ENCODE results near the gene COL20A1. TPM values are rescaled to one million over a fixed set of nuclear protein-coding genes. Genes with fewer than 3 reads are reported as not detected.

COL20A1 gene
- not detected for total RNA-seq
- long read RNA-seq, result 0 reads

DNA sequence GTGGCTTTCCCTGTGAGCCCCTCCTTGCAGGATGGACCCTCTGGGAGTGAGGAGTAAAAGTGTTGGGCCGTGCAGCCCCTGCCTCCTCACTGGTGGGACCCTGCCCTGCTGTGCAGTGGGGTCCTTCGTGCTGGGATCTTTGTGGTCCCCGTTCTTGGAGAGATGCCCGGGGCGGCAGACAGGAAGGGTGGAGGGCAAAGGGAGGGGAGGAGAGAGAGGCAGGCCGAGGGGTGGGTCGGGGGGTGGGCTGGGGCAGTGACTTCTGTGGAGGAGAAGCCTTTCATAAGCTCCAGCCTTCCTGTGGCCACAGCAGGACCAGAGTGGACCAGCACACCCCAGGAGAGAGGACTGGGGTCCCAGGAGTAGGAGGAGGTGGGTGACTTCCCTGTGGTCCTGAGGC is at the start of gene COL20A1:
COL20A1 (plus strand) TSS at position 283 of the 400 bp plus-strand sequence. CDS start 1,922 bp downstream, outside the sequence.
- intact Hi-C loops (cut with DNase I), result no loop called here
- ATAC-seq (no peak), DNase-seq (no peak)
- WGBS (ENCODE audit: insufficient coverage, low coverage, low lambda C conversion rate, missing lambda C conversion rate), result 33% methylated on average over 5 of the region's 7 CpGs
- no peaks in the 10 kb centered on the region for H3K4me1 ChIP-seq
- H3K36me3 ChIP-seq, result no peaks in the 10 kb centered on the region
- TF ChIP-seq, protein P1, sequence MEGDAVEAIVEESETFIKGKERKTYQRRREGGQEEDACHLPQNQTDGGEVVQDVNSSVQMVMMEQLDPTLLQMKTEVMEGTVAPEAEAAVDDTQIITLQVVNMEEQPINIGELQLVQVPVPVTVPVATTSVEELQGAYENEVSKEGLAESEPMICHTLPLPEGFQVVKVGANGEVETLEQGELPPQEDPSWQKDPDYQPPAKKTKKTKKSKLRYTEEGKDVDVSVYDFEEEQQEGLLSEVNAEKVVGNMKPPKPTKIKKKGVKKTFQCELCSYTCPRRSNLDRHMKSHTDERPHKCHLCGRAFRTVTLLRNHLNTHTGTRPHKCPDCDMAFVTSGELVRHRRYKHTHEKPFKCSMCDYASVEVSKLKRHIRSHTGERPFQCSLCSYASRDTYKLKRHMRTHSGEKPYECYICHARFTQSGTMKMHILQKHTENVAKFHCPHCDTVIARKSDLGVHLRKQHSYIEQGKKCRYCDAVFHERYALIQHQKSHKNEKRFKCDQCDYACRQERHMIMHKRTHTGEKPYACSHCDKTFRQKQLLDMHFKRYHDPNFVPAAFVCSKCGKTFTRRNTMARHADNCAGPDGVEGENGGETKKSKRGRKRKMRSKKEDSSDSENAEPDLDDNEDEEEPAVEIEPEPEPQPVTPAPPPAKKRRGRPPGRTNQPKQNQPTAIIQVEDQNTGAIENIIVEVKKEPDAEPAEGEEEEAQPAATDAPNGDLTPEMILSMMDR (IDR thresholded peaks at IDR 0.05), result no peak
- no peak for TF ChIP-seq POLR2A (IDR thresholded peaks at IDR 0.05)
- no peaks in the 10 kb centered on the region for H3K9me3 ChIP-seq
- no peak within 1 kb of the TSS for H3K4me3 ChIP-seq
- peaks cover 0 to 6% of the 10 kb centered on the region in 2 donors for H3K27me3 ChIP-seq
- no peak within 1 kb of the TSS for H3K27ac ChIP-seq

DNA sequence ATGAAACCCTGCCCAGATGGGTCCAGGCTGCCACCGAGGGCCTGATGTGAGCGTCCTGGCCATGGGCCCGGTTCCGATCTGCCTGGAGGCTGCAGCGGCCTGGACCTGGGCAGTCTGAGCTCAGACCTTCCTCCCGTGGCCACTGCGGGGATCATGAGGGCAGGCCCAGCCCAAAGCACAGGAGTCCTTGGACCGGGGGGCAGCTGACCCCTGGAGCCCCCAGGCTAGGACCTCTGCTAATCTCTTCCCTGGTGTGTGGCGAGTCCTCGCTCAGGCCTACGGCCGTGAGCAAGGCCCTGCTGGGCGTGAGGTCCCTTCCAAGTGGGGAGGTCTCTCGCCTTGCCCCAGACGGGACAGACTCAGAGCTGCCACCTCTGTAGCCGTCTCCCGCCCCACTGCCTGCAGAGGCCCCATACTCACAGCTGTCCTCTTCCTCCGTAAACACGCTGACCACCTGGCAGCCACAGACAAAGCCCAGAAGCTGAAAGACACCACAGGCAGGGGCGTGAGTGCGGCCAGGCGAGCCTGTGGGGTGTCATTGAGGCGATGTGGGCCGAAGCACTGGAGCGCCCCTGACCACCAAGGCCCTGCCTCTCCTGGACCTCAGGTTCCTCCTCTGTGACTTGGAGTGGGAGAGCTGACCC is 49.3 kb upstream of the COL20A1 start:
- intact Hi-C loops (cut with DNase I), result no loop called here
- H3K27me3 ChIP-seq, result no peaks in the 10 kb centered on the region
- no peaks in the 10 kb centered on the region for H3K4me1 ChIP-seq
- no peaks in the 10 kb centered on the region for H3K9me3 ChIP-seq
- no peak for DNase-seq
- H3K36me3 ChIP-seq, result no peaks in the 10 kb centered on the region
- 80% methylated on average over 2 of the region's 25 CpGs for WGBS (ENCODE audit: insufficient coverage, low coverage, low lambda C conversion rate, missing lambda C conversion rate)
- ATAC-seq, result no peak
- no peak overlapping the region for H3K4me3 ChIP-seq
- no peak for TF ChIP-seq POLR2A (IDR thresholded peaks at IDR 0.05)
- TF ChIP-seq, protein P1 (IDR thresholded peaks at IDR 0.05), result no peak
- no peak overlapping the region for H3K27ac ChIP-seq

DNA sequence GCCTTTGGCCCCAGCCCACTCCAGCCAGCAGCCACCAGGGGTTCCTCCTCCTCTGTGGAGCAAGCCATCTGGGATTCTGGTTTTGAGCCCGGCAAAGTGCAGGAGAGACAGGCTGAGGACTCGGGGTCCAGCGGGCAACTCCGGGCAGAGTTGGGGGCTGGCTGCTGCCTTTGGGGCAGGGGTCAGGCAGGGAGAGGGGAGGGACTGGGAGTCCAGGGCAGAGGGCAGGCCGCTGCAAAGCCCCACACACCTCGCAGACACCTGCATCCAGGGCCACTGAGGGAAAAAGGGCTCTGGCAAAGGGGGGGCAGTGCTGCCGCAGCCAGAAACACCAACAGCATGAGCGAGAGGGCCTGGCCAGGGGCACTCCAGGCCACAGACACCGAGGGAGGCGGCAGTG is 48.5 kb upstream of the COL20A1 start:
- no peaks in the 10 kb centered on the region for H3K9me3 ChIP-seq
- intact Hi-C loops (cut with DNase I), result no loop called here
- no peaks in the 10 kb centered on the region for H3K27me3 ChIP-seq
- no peaks in the 10 kb centered on the region for H3K4me1 ChIP-seq
- WGBS (ENCODE audit: insufficient coverage, low coverage, low lambda C conversion rate, missing lambda C conversion rate), result 50% methylated on average over 2 of the region's 10 CpGs
- H3K27ac ChIP-seq, result no peak overlapping the region
- no peaks in the 10 kb centered on the region for H3K36me3 ChIP-seq
- H3K4me3 ChIP-seq, result no peak overlapping the region
- ATAC-seq (no peak), DNase-seq (no peak)
- TF ChIP-seq, protein P1 (IDR thresholded peaks at IDR 0.05), result no peak
- TF ChIP-seq POLR2A (IDR thresholded peaks at IDR 0.05), result no peak

DNA sequence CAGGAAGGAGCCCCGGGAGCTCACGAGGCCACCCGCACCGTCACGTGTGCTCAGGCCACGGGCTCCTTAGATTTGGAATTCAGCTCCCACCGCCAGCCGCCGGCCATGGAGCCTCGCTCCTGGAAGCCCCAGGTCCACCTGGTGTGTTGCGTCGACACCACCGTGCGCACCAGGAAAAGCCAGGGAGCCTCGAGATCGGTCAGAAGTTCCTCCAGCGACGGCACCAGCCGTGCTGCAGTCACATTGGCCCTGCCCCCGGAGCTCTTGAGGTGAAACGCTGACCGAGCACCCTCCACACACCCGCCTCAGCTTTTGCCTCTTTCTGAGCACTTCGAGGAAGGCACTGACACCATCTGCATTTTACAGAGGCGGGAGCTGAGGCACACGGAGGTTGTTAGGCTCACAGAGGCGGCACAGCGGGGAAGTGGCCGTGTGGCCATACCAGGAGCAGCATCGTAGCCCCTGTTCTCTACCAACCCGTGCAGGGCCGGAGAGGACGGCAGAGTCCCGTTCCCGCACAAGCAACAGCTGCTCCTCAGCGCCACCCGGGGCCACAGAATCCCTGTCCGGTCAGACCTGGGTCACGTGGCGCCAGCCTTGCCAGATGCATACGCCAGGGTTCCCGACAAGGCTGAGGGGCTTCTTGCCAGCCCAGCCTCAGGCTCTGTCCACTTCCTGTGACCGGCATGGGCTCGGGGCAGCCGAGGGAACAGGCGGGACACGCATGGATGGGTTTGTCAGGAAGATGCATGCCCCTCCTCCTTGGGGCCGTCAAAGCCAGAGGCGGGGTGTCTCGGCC is 46.3 kb upstream of the COL20A1 start:
- no peaks in the 10 kb centered on the region for H3K4me1 ChIP-seq
- no peak overlapping the region for H3K27ac ChIP-seq
- TF ChIP-seq, protein P1 (IDR thresholded peaks at IDR 0.05), result no peak
- TF ChIP-seq POLR2A (IDR thresholded peaks at IDR 0.05), result no peak
- H3K27me3 ChIP-seq, result no peaks in the 10 kb centered on the region
- intact Hi-C loops (cut with DNase I), result no loop called here
- no peaks in the 10 kb centered on the region for H3K36me3 ChIP-seq
- peak in 1 of 4 donors; percentile 50 for ATAC-seq
- no peak overlapping the region for H3K4me3 ChIP-seq
- WGBS (ENCODE audit: insufficient coverage, low coverage, low lambda C conversion rate, missing lambda C conversion rate), result 30% methylated on average over 8 of the region's 50 CpGs
- peak in 1 of 3 donors; percentile 39 for DNase-seq
- no peaks in the 10 kb centered on the region for H3K9me3 ChIP-seq

Data from right lobe of liver (tissue), 6 donors.